ENCODE measurements around the gene MAGI2. TPM values are rescaled to one million over a fixed set of nuclear protein-coding genes. Genes with fewer than 3 reads are reported as not detected.

MAGI2 gene
- total and polyA plus RNA-seq, 2 of the 13 experiments (the other 11 are each of a cell fraction or from before 2014, with no cell fraction given), result 1.5 to 3.8 TPM

DNA sequence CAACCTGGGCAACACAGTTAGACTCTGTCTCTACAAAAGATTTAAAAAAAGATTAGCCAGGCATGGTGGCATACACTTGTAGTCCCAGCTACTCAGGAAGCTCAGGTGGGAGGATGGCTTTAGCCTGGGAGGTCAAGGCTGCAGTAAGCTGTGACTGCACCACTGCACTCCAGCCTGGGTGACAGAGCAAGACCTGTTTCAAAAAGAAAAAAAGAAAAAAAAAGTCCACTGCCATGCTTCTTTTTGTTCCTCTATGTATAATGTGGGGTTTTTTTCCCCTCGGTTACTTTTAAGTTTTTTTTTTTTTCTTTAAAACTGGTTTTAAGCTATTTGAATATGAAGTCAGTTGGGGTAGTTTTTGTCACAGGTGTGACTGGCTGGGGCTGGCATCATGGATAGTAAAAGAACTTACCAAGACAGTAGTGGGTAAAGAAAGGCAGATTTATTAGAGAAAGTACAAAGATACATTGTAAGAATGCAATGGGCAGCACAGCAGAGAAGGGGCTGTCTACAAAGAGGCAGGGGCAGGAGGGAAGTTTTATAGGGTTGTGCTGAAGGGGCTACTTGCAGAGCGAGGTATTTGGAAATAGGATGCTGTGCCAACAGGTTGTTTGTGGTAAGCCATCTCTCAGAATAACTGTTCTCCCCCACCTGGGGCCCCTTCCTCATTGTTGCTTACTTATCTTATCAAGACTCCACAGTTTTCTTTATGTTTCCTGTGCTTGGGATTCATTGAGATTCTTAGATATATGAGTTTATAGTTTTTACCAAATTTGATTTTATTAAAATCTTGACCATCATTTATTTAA lies 1477.6 kb downstream of the MAGI2 start:
- peaks cover 0 to 3% of the 10 kb centered on the region in 2 experiments; a peak in 1 of 5 replicates for H3K27me3 ChIP-seq (ENCODE audit: control insufficient read depth in 1 of 2, insufficient read depth in 2 of 2, low read length in 2 of 2)
- 37% methylated on average over 2 of the region's 2 CpGs for WGBS (ENCODE audit: low lambda C conversion rate)
- H3K27ac ChIP-seq (ENCODE audit: extremely low read length, insufficient read depth, low read length), result no peak overlapping the region
- ChIA-PET CTCF (ENCODE audit: low intra/inter-chr PET ratio, low total read pairs) (no interaction called here), POLR2A (no interaction called here)
- no peaks in the 10 kb centered on the region for H3K4me1 ChIP-seq (ENCODE audit: insufficient read depth, low read length)
- no peaks in the 10 kb centered on the region for H3K79me2 ChIP-seq (ENCODE audit: insufficient read depth, low read length)
- no peaks in the 10 kb centered on the region for H4K20me1 ChIP-seq (ENCODE audit: insufficient read depth, low read length)
- H3K4me3 ChIP-seq (replicated peaks in 1 of 3; ENCODE audit: insufficient read depth in 1 of 3, low read depth in 2 of 3, low read length in 3 of 3), result no peak overlapping the region
- FAIRE-seq, result no peak
- TF ChIP-seq SMARCC2 (IDR thresholded peaks at IDR 0.05) (no peak), ZNF17 (CRISPR knock-in tag; IDR thresholded peaks at IDR 0.05) (no peak), FOXJ3 (CRISPR knock-in tag; IDR thresholded peaks at IDR 0.05; ENCODE audit: borderline replicate concordance) (no peak), ZNF543 (CRISPR knock-in tag; IDR thresholded peaks at IDR 0.05) (no peak), ZBTB7B (CRISPR knock-in tag; IDR thresholded peaks at IDR 0.05) (no peak), DR1 (CRISPR knock-in tag; IDR thresholded peaks at IDR 0.05) (no peak), SMC3 (IDR thresholded peaks at IDR 0.05; ENCODE audit: low read length) (no peak), RFX5 (IDR thresholded peaks at IDR 0.05; ENCODE audit: low read depth, low read length) (no peak), DRAP1 (CRISPR knock-in tag; IDR thresholded peaks at IDR 0.05) (no peak), SSRP1 (CRISPR knock-in tag; IDR thresholded peaks at IDR 0.05) (no peak)
- TF ChIP-seq, protein P1, sequence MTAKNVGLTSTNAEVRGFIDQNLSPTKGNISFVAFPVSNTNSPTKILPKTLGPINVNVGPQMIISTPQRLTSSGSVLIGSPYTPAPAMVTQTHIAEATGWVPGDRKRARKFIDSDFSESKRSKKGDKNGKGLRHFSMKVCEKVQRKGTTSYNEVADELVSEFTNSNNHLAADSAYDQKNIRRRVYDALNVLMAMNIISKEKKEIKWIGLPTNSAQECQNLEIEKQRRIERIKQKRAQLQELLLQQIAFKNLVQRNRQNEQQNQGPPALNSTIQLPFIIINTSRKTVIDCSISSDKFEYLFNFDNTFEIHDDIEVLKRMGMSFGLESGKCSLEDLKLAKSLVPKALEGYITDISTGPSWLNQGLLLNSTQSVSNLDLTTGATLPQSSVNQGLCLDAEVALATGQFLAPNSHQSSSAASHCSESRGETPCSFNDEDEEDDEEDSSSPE (CRISPR knock-in tag; IDR thresholded peaks at IDR 0.05), result no peak
- TF ChIP-seq, protein P2, sequence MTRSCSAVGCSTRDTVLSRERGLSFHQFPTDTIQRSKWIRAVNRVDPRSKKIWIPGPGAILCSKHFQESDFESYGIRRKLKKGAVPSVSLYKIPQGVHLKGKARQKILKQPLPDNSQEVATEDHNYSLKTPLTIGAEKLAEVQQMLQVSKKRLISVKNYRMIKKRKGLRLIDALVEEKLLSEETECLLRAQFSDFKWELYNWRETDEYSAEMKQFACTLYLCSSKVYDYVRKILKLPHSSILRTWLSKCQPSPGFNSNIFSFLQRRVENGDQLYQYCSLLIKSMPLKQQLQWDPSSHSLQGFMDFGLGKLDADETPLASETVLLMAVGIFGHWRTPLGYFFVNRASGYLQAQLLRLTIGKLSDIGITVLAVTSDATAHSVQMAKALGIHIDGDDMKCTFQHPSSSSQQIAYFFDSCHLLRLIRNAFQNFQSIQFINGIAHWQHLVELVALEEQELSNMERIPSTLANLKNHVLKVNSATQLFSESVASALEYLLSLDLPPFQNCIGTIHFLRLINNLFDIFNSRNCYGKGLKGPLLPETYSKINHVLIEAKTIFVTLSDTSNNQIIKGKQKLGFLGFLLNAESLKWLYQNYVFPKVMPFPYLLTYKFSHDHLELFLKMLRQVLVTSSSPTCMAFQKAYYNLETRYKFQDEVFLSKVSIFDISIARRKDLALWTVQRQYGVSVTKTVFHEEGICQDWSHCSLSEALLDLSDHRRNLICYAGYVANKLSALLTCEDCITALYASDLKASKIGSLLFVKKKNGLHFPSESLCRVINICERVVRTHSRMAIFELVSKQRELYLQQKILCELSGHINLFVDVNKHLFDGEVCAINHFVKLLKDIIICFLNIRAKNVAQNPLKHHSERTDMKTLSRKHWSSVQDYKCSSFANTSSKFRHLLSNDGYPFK (CRISPR knock-in tag; IDR thresholded peaks at IDR 0.05; ENCODE audit: borderline replicate concordance), result no peak
- TF ChIP-seq, protein P3, sequence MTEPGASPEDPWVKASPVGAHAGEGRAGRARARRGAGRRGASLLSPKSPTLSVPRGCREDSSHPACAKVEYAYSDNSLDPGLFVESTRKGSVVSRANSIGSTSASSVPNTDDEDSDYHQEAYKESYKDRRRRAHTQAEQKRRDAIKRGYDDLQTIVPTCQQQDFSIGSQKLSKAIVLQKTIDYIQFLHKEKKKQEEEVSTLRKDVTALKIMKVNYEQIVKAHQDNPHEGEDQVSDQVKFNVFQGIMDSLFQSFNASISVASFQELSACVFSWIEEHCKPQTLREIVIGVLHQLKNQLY (CRISPR knock-in tag; IDR thresholded peaks at IDR 0.05), result no peak
- intact Hi-C loops (cut with micrococcal nuclease; ENCODE audit: unreplicated experiment) (no loop called here), in situ Hi-C loops (cut with HindIII; ENCODE audit: extremely low pct_ligation_motif_present, low pct_unique_long_range_greater_than_20kb) (no loop called here)
- H3K36me3 ChIP-seq (replicated peaks in 1 of 2; ENCODE audit: control insufficient read depth in 1 of 2, insufficient read depth in 2 of 2, low read length in 2 of 2), result no peaks in the 10 kb centered on the region
- BruUV-seq (replicated peaks), result no TSS peak
- no peak overlapping the region for H3K4me2 ChIP-seq (ENCODE audit: low read depth, low read length)
- DNase-seq (ENCODE audit: low spot score), result no peak
- H3K9me3 ChIP-seq (ENCODE audit: low read length), result no peaks in the 10 kb centered on the region
- no peak overlapping the region for H2AFZ ChIP-seq (ENCODE audit: low read length)
- no peak for ATAC-seq
- no peak overlapping the region for H3K9ac ChIP-seq (ENCODE audit: insufficient read depth, low read depth, low read length)
